Neural progenitor cell (in vitro differentiated cells): Measurements from ENCODE around the gene VSIG10. TPM values are rescaled to one million over a fixed set of nuclear protein-coding genes. Genes with fewer than 3 reads are reported as not detected.
"Not testable (repeated sequence)": the region's sequence is repeated elsewhere in the genome, so short reads cannot be mapped to it uniquely, and the experiment has no call there.

Experiments used
- DNase-seq: peaks from one replicate; pipeline ENCODE4 v3.0.0-alpha.2; 2016; ENCODE audit warnings: low spot score
- H2AFZ ChIP-seq: fragments of 200-600 bp; sonication (generic); replicated peaks from 2 replicates; pipeline ENCODE4 v1.6.1; 2016; ENCODE audit warnings: antibody characterized with exemption
- H3F3A ChIP-seq: fragments of 200-600 bp; sonication (generic); 2 replicates; pipeline ENCODE4 v1.6.1; 2016; ENCODE audit warnings: antibody characterized with exemption, low read depth
- H3K27ac ChIP-seq: fragments of 200-600 bp; sonication (generic); 2 replicates; pipeline ENCODE4 v1.5.1; 2016; ENCODE audit warnings: mild to moderate bottlenecking
- H3K27me3 ChIP-seq: fragments of 200-600 bp; sonication (generic); 2 replicates; pipeline ENCODE4 v1.6.1; 2016; ENCODE audit warnings: mild to moderate bottlenecking, moderate library complexity
- H3K36me3 ChIP-seq: fragments of 200-600 bp; sonication (generic); 2 replicates; pipeline ENCODE4 v1.5.1; 2016
- H3K4me1 ChIP-seq: fragments of 200-600 bp; sonication (generic); 2 replicates; pipeline ENCODE4 v1.6.1; 2016; ENCODE audit warnings: mixed run types
- H3K4me2 ChIP-seq: fragments of 200-600 bp; sonication (generic); 2 replicates; pipeline ENCODE4 v1.6.1; 2016
- H3K4me3 ChIP-seq: fragments of 200-600 bp; sonication (generic); 2 replicates; pipeline ENCODE4 v1.5.1; 2016
- H3K79me2 ChIP-seq: fragments of 200-600 bp; sonication (generic); 2 replicates; pipeline ENCODE4 v1.6.1; 2016; ENCODE audit warnings: low read depth
- H3K9ac ChIP-seq: fragments of 200-600 bp; sonication (generic); 2 replicates; pipeline ENCODE4 v1.6.1; 2016
- H3K9me3 ChIP-seq: fragments of 200-600 bp; sonication (generic); 2 replicates; pipeline ENCODE4 v1.5.1; 2016; ENCODE audit warnings: low read depth
- H4K20me1 ChIP-seq: fragments of 200-600 bp; sonication (generic); 2 replicates; pipeline ENCODE4 v1.6.1; 2016; ENCODE audit warnings: low read depth
- H3K27ac Mint-ChIP-seq: 3 replicates; pipeline ENCODE4 v1.8.0; 2021; ENCODE audit warnings: mixed read lengths
- H3K27me3 Mint-ChIP-seq: 2 replicates; pipeline ENCODE4 v1.8.0; 2022; ENCODE audit warnings: low read depth, mild to moderate bottlenecking, inconsistent platforms, moderate library complexity, mixed read lengths; ENCODE audit not compliant: insufficient read depth
- H3K36me3 Mint-ChIP-seq: 3 replicates; pipeline ENCODE4 v1.8.0; 2021; ENCODE audit warnings: mixed read lengths
- H3K4me1 Mint-ChIP-seq: 3 replicates; pipeline ENCODE4 v1.8.0; 2021; ENCODE audit warnings: mixed read lengths
- H3K4me3 Mint-ChIP-seq: 3 replicates; pipeline ENCODE4 v1.8.0; 2021; ENCODE audit warnings: mild to moderate bottlenecking, moderate library complexity, mixed read lengths
- H3K9me3 Mint-ChIP-seq: 3 replicates; pipeline ENCODE4 v1.8.0; 2020; ENCODE audit warnings: mixed read lengths
- EZH2 ChIP-seq: fragments of 200-600 bp; sonication (generic); IDR thresholded peaks from 2 replicates; pipeline ENCODE4 v1.6.1; 2017; ENCODE audit warnings: antibody characterized with exemption, mild to moderate bottlenecking, moderate library complexity
- EZH2phosphoT487 ChIP-seq: fragments of 200-600 bp; sonication (generic); IDR thresholded peaks from 2 replicates; pipeline ENCODE4 v1.6.1; 2017; ENCODE audit warnings: antibody characterized with exemption
- total RNA-seq: library from RNA; depleted of rRNA; stranded (reverse); fragments of >200 nt; gene quantifications from 2 replicates; pipeline ENCODE4 v1.2.3, GENCODE V29; 2015; ENCODE audit warnings: low replicate concordance
- TF ChIP-seq, protein P1 (sequence below): fragments of 200-600 bp; sonication (generic); IDR thresholded peaks from 2 replicates; pipeline ENCODE4 v1.5.1; 2017; ENCODE audit warnings: antibody characterized with exemption, mild to moderate bottlenecking

VSIG10 gene
- total RNA-seq, 1 donor from 2014 or later = 22.6 TPM

GRCh38 chr12:118089782-118090181, 14.0 kb downstream of the VSIG10 start:
- Histone ChIP-seq H2AFZ (no peak overlapping the region), H3K9me3 (no peaks in the 10 kb centered on the region), H3K9ac (no peak overlapping the region), H3K4me1 (no peaks in the 10 kb centered on the region), H4K20me1 (no peaks in the 10 kb centered on the region), H3K36me3 (no peaks in the 10 kb centered on the region), H3K4me3 (no peak overlapping the region), H3K4me2 (no peak overlapping the region), H3K79me2 (no peaks in the 10 kb centered on the region), H3F3A (no peaks in the 10 kb centered on the region), H3K27ac (no peak overlapping the region), H3K27me3 (no peaks in the 10 kb centered on the region)
- peaks cover 2% of the 10 kb centered on the region for H3K36me3 Mint-ChIP-seq
- DNase-seq = no peak
- no peaks in the 10 kb centered on the region for H3K4me1 Mint-ChIP-seq
- no peak overlapping the region for H3K27ac Mint-ChIP-seq
- H3K9me3 Mint-ChIP-seq = no peaks in the 10 kb centered on the region
- TF ChIP-seq EZH2 (no peak), EZH2phosphoT487 (no peak)
- TF ChIP-seq, protein P1, sequence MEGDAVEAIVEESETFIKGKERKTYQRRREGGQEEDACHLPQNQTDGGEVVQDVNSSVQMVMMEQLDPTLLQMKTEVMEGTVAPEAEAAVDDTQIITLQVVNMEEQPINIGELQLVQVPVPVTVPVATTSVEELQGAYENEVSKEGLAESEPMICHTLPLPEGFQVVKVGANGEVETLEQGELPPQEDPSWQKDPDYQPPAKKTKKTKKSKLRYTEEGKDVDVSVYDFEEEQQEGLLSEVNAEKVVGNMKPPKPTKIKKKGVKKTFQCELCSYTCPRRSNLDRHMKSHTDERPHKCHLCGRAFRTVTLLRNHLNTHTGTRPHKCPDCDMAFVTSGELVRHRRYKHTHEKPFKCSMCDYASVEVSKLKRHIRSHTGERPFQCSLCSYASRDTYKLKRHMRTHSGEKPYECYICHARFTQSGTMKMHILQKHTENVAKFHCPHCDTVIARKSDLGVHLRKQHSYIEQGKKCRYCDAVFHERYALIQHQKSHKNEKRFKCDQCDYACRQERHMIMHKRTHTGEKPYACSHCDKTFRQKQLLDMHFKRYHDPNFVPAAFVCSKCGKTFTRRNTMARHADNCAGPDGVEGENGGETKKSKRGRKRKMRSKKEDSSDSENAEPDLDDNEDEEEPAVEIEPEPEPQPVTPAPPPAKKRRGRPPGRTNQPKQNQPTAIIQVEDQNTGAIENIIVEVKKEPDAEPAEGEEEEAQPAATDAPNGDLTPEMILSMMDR = no peak
- no peak overlapping the region for H3K4me3 Mint-ChIP-seq
- H3K27me3 Mint-ChIP-seq = no peaks in the 10 kb centered on the region

- TF ChIP-seq EZH2phosphoT487 = no peak
- TF ChIP-seq, protein P1 = no peak
- no peak overlapping the region for H3K27ac Mint-ChIP-seq
- no peaks in the 10 kb centered on the region for H4K20me1 ChIP-seq
- H3K9ac ChIP-seq = no peak overlapping the region
- H3K79me2 ChIP-seq = no peaks in the 10 kb centered on the region
- no peak overlapping the region for H2AFZ ChIP-seq
- H3K27me3 ChIP-seq = no peaks in the 10 kb centered on the region
- no peak overlapping the region for H3K27ac ChIP-seq
- no peaks in the 10 kb centered on the region for H3K9me3 Mint-ChIP-seq
- no peaks in the 10 kb centered on the region for H3K36me3 ChIP-seq
- peaks cover 7% of the 10 kb centered on the region for H3K27me3 Mint-ChIP-seq
- no peaks in the 10 kb centered on the region for H3K9me3 ChIP-seq
- H3K4me1 Mint-ChIP-seq = no peaks in the 10 kb centered on the region
- no peak for DNase-seq
- H3K36me3 Mint-ChIP-seq = peaks cover 13% of the 10 kb centered on the region
- no peak overlapping the region for H3K4me3 ChIP-seq
- H3K4me2 ChIP-seq = no peak overlapping the region
- no peaks in the 10 kb centered on the region for H3F3A ChIP-seq
- H3K4me1 ChIP-seq = no peaks in the 10 kb centered on the region
- H3K4me3 Mint-ChIP-seq = no peak overlapping the region
Measured at GRCh38 chr12:118082161-118082560, 21.6 kb downstream of the VSIG10 start.

DNA sequence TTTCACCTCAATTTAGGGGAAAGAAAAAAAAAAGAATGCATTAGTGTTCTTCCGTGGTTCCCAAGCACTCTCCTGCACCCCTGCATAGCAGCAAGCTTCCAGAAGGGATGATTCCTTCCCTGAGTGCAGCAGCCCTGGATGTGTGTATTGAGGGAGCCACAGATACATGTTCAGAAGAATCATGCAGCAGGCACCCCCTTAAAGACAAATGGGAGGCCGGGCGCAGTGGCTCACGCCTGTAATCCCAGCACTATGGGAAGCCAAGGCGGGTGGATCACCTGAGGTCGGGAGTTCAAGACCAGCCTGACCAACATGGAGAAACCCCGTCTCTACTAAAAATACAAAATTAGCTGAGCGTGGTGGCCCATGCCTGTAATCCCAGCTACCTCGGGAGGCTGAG, 22.3 kb downstream of the VSIG10 start:
- not testable (repeated sequence) for DNase-seq, H3K9me3 Mint-ChIP-seq, H3K27me3 ChIP-seq, H3K9ac ChIP-seq, H3K27ac ChIP-seq, H3K4me3 ChIP-seq, H3K4me1 Mint-ChIP-seq, H3K27me3 Mint-ChIP-seq, H3F3A ChIP-seq, H3K4me1 ChIP-seq, H2AFZ ChIP-seq, H3K79me2 ChIP-seq, H3K9me3 ChIP-seq, H3K36me3 ChIP-seq, H4K20me1 ChIP-seq, H3K4me2 ChIP-seq, H3K4me3 Mint-ChIP-seq, H3K27ac Mint-ChIP-seq
- peaks cover 13% of the 10 kb centered on the region for H3K36me3 Mint-ChIP-seq

GRCh38 chr12:118073768-118074167, 30.0 kb downstream of the VSIG10 start:
- Mint-ChIP-seq H3K4me3 (no peak overlapping the region), H3K27me3 (peaks cover 2% of the 10 kb centered on the region), H3K36me3 (peaks cover 9% of the 10 kb centered on the region), H3K9me3 (no peaks in the 10 kb centered on the region), H3K4me1 (no peaks in the 10 kb centered on the region), H3K27ac (peak overlapping the region; percentile 72)
- no peak for DNase-seq
- TF ChIP-seq, protein P1 = no peak
- TF ChIP-seq EZH2phosphoT487 (no peak), EZH2 (no peak)
- Histone ChIP-seq H4K20me1 (no peaks in the 10 kb centered on the region), H3F3A (no peaks in the 10 kb centered on the region), H2AFZ (no peak overlapping the region), H3K4me2 (no peak overlapping the region), H3K9ac (no peak overlapping the region), H3K79me2 (no peaks in the 10 kb centered on the region), H3K4me3 (no peak overlapping the region), H3K4me1 (no peaks in the 10 kb centered on the region), H3K27ac (no peak overlapping the region), H3K27me3 (no peaks in the 10 kb centered on the region), H3K9me3 (no peaks in the 10 kb centered on the region), H3K36me3 (no peaks in the 10 kb centered on the region)
